Stomach (tissue), 4 donors: ENCODE results near the gene FGGY.

ENCODE experiments used
- POLR2A ChIP-seq, 4 donors: fragments of 450-650 bp; IDR thresholded peaks; one replicate each; pipeline ENCODE4 v1.6.1; 2016; ENCODE audit warnings: antibody characterized with exemption in 4 of 4, control low read depth in 2 of 4, mild to moderate bottlenecking in 1 of 4, moderate library complexity in 1 of 4
- TF ChIP-seq, protein P1 (sequence below), 7 experiments: fragments of 450-650 bp in 4 of 7; fragments of 200-600 bp in 3 of 7; sonication (generic) in 3 of 7; IDR thresholded peaks; one replicate each; pipeline ENCODE4 v1.5.1; 2016 to 2019; ENCODE audit warnings: antibody characterized with exemption in 7 of 7, control low read depth in 2 of 7, mild to moderate bottlenecking in 1 of 7

DNA sequence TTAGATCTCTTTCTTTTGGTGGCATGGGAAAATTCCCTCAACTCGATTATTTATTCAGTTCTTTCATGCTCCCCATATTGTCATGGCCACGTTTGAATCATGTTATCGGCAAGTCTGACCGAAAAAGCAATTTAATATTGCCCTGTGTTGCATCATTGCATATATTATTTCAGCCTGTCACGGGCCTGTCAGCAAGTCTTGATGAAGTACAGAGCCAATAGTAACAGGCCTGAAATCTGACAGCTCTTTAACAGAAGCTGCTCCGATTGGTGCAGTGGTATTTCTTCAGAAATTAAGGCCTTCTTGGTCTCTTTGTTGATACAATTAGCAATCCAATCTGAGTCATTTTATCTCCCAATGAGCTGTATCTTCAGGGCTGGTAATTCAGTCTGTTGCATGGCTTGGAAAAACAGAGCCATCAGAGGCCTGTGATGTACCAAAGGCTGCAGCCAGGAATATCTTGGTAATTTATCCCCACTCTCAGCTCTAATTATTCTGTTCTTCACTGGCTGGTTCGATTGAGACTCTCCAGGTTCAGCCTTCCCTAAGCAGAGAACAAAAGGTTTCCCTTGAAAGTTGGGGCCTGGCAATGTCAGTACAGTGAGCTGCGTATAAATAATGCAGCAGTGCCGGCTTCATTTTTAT, 149.5 kb downstream of the FGGY start:
- TF ChIP-seq POLR2A (IDR thresholded peaks at IDR 0.05), result no peak
- TF ChIP-seq, protein P1, sequence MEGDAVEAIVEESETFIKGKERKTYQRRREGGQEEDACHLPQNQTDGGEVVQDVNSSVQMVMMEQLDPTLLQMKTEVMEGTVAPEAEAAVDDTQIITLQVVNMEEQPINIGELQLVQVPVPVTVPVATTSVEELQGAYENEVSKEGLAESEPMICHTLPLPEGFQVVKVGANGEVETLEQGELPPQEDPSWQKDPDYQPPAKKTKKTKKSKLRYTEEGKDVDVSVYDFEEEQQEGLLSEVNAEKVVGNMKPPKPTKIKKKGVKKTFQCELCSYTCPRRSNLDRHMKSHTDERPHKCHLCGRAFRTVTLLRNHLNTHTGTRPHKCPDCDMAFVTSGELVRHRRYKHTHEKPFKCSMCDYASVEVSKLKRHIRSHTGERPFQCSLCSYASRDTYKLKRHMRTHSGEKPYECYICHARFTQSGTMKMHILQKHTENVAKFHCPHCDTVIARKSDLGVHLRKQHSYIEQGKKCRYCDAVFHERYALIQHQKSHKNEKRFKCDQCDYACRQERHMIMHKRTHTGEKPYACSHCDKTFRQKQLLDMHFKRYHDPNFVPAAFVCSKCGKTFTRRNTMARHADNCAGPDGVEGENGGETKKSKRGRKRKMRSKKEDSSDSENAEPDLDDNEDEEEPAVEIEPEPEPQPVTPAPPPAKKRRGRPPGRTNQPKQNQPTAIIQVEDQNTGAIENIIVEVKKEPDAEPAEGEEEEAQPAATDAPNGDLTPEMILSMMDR (IDR thresholded peaks at IDR 0.05), result no peak
